Activated CD4-positive, alpha-beta T cell treated with anti-CD3 and anti-CD28 coated beads, Interleukin-2, amount 50 U/mL, for 24 hours (primary cell): ENCODE measurements around the gene TLNRD1.

ENCODE experiments used
- DNase-seq, 2 donors: peaks; one replicate each; pipeline ENCODE4 v3.0.0-alpha.2; 2020; ENCODE audit warnings: low read depth in 1 of 2, low spot score in 1 of 2

The TLNRD1 gene

GRCh38 chr15:81054236-81054635 lies 53.5 kb downstream of the TLNRD1 start:
- no peak for DNase-seq
